AG04450 (cell line): ENCODE data around the gene HOXB6. TPM values are rescaled to one million over a fixed set of nuclear protein-coding genes. Genes with fewer than 3 reads are reported as not detected.

ENCODE experiments used
- CTCF ChIA-PET: fragments of 300-600, 350-600 bp; formaldehyde crosslinking; extraction: SDS; loops from one replicate; lab custom pipeline; 2022; ENCODE audit warnings: antibody characterized with exemption, inconsistent platforms; lab: Charles Lee
- POLR2A ChIA-PET: fragments of 350-600 bp; formaldehyde crosslinking; extraction: SDS; loops from one replicate; lab custom pipeline; 2021; ENCODE audit warnings: antibody characterized with exemption, inconsistent platforms; lab: Yijun Ruan, JAX
- DNase-seq: peaks from one replicate; pipeline ENCODE4 v3.0.0-alpha.2; 2011; ENCODE audit warnings: low read depth, low spot score
- H3K27ac ChIP-seq: one replicate; pipeline ENCODE4 v1.5.1; 2012; ENCODE audit warnings: low read depth, low read length, control low read depth
- H3K27me3 ChIP-seq: one replicate; pipeline ENCODE4 v1.6.0; 2012; ENCODE audit warnings: low read length; ENCODE audit not compliant: control insufficient read depth, insufficient read depth
- H3K4me3 ChIP-seq: 2 replicates; pipeline ENCODE4 v1.5.1; 2011; ENCODE audit warnings: mild to moderate bottlenecking, low read depth, low read length, control low read depth
- H3K9me3 ChIP-seq: 2 replicates; pipeline ENCODE4 v1.5.1; 2012; ENCODE audit warnings: low read length; ENCODE audit not compliant: control insufficient read depth, insufficient read depth
- CTCF ChIP-seq: IDR thresholded peaks from 2 replicates; pipeline ENCODE4 v1.5.1; 2011; ENCODE audit warnings: low read depth, low read length, control low read depth, inconsistent platforms
- polyA plus RNA-seq: library from polyadenylated mRNA; depleted of rRNA; stranded (reverse); fragments of >200 nt; gene quantifications from 2 replicates; pipeline ENCODE4 v1.2.3, GENCODE V29; 2011

The HOXB6 gene
- polyA plus RNA-seq, 1 experiment, result 15.4 TPM

- TF ChIP-seq CTCF, result no peak
- no peak for DNase-seq
- H3K4me3 ChIP-seq, result peak within 1 kb of the TSS; percentile 67
- no peak within 1 kb of the TSS for H3K27ac ChIP-seq
- CTCF ChIA-PET, result interaction anchor here (0.5 to 4.9 kb wide), 7 partner anchors 13 to 307 kb away, joined by 3 to 35 read pairs (median 4); no protein-coding TSS in a partner anchor
- POLR2A ChIA-PET, result interaction anchor here (3.0 kb wide), 1 partner anchor 18 kb away, joined by 13 read pairs; no protein-coding TSS in a partner anchor
- H3K9me3 ChIP-seq, result no peaks in the 10 kb centered on the region; the same call in 1 of the 2 replicates
- H3K27me3 ChIP-seq, result peaks cover 65% of the 10 kb centered on the region
Observed at GRCh38 chr17:48615047-48615962, 10.5 kb upstream of the HOXB6 start, which contains the start of gene HOXB8. Gene HOXB8, minus strand, starts transcription at chr17:48615292. Its CDS starts 588 bp downstream, at chr17:48614704.

GRCh38 chr17:48613862-48614694 is 9.3 kb upstream of the HOXB6 start:
- Histone ChIP-seq H3K27ac (no peak overlapping the region), H3K9me3 (no peaks in the 10 kb centered on the region; the same call in 1 of the 2 replicates), H3K4me3 (peak overlapping the region; percentile 67), H3K27me3 (peaks cover 53% of the 10 kb centered on the region)
- DNase-seq, result no peak
- no peak for TF ChIP-seq CTCF
- POLR2A ChIA-PET, result interaction anchor here (3.0 kb wide), 1 partner anchor 17 kb away, joined by 13 read pairs; no protein-coding TSS in a partner anchor
- CTCF ChIA-PET, result interaction anchor here (0.5 to 4.9 kb wide), 7 partner anchors 19 to 398 kb away, joined by 3 to 35 read pairs (median 8); no protein-coding TSS in a partner anchor

- TF ChIP-seq CTCF, result peak; percentile 38
- Histone ChIP-seq H3K27ac (peak overlapping the region; percentile 31), H3K27me3 (peaks cover 45% of the 10 kb centered on the region), H3K9me3 (no peaks in the 10 kb centered on the region; the same call in 1 of the 2 replicates), H3K4me3 (peak overlapping the region; percentile 67)
- ChIA-PET CTCF (interaction anchor here (0.6 to 4.9 kb wide), 11 partner anchors 14 to 419 kb away, joined by 3 to 35 read pairs (median 4); partner anchors contain the start of gene ATP5MC1), POLR2A (interaction anchor here (0.8 to 3.0 kb wide), 3 partner anchors 16 to 130 kb away, joined by 3 to 13 read pairs (median 3); no protein-coding TSS in a partner anchor)
- no peak for DNase-seq
Observed at GRCh38 chr17:48612854-48613691, 8.3 kb upstream of the HOXB6 start.

GRCh38 chr17:48612456-48612853 is 7.7 kb upstream of the HOXB6 start:
- Histone ChIP-seq H3K4me3 (peak overlapping the region; percentile 67), H3K27me3 (peaks cover 39% of the 10 kb centered on the region), H3K9me3 (no peaks in the 10 kb centered on the region; the same call in 1 of the 2 replicates), H3K27ac (peak overlapping the region; percentile 31)
- no peak for DNase-seq
- ChIA-PET CTCF (interaction anchor here (0.8 to 4.9 kb wide), 10 partner anchors 14 to 419 kb away, joined by 3 to 35 read pairs (median 4); partner anchors contain the start of gene ATP5MC1), POLR2A (interaction anchor here (1.0 to 3.0 kb wide), 2 partner anchors 15 to 129 kb away, joined by 3 to 13 read pairs; no protein-coding TSS in a partner anchor)
- TF ChIP-seq CTCF, result no peak
